ENCODE results near the gene AK9.

The AK9 gene

DNA sequence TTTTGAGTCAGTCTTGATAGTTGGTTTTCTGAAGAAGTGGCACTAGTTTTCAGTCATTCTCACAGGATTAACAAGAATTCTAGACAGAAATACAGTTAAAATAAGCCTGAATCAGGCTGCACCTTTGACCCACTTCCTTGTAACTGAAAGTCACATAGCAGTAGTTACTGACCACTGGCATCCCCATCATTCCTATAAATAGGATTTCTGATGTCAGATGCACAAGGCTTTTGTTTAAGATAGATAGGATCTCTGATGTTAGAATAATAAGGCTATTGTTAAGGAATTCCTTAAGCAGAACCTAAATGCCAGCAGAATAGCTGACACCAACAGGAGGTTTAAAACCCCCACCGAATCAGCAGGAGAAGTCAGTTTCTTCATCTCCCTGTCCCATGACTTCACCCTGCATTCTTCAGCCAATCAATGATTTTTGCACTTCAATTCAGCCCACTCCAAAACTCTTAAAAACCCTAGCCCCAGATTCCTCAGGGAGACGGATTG is 177.4 kb downstream of the AK9 start:
- DNase-seq (ENCODE audit: low spot score) = no peak

- no peak for DNase-seq (ENCODE audit: low spot score)
Measured at GRCh38 chr6:109512271-109512817, 178.7 kb downstream of the AK9 start.

GRCh38 chr6:109511832-109512231 is 179.2 kb downstream of the AK9 start:
- DNase-seq (ENCODE audit: low spot score) = no peak

DNA sequence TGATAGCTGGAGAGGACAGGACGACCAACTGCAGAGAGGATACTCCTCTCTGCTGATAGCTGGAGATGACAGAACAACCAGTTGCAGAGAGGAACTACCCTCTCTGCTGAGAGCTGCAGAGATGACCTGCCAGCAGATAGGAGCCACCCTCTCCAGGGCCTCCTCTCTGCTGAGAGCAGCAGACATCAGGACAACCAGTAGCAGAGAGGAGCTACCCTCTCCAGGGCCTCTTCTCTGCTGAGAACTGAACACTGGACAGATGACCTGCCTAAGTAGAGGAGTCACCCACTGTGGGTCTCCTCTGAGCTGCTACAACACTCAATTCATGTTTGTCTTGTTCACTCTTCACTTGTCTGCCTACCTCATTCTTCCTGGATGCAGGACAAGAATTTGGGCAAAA is 180.6 kb downstream of the AK9 start:
- no peak for DNase-seq (ENCODE audit: low spot score)

DNA sequence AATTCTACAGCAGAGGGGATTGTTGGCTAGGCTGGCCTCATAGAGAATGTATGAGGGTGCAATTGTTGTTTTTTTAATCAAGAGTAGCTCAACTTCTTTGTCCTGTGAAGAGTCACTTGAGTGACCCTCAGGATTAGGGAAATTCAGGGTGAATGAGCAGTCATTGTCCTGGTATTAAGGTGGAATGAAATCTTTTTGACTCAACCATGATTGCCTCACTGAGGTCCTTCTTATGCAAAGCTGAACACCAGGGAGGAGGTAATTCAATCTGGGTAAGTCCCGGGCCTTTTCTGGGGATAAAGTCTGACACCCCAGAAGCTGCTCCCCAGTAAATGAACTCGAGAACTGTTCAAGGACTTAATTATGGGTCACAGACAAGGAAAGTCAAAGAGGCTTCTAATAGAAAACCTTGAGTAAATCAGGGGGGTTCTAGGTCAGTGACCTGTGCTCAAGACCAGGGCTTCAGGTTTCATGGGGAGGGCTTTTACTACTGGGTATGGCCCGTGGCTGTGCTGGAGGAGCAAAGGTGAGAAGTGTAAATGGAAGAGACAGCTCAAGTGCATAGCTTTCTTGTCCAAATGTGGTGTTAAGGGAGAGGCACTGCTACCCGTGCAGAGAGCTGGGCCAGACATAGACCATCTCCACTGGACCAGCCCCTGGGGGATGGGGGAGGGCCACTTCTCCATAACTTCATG is 182.7 kb downstream of the AK9 start:
- no peak for DNase-seq (ENCODE audit: low spot score)

- DNase-seq (ENCODE audit: low spot score) = no peak
Measured at GRCh38 chr6:109507490-109508072, 183.4 kb downstream of the AK9 start.

DNA sequence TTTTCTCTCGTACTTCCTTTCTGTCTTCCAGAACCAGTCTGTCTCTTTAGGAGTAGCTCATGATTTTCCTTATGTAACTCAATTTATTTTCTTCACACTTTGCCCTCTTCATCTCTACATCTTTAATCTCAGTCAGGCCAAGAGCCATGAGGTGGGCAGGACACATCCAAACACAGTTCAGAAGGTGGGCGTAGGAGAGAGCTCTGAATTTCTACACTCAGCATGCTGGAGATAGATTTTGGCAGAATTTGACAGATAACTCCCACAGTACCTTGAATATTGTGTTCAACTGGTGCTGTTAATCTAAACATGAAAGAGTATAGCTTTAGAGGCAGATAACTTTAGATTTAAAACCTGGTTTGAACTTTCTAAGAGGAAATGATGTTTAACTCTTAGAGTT is 184.2 kb downstream of the AK9 start:
- DNase-seq (ENCODE audit: low spot score) = no peak

DNA sequence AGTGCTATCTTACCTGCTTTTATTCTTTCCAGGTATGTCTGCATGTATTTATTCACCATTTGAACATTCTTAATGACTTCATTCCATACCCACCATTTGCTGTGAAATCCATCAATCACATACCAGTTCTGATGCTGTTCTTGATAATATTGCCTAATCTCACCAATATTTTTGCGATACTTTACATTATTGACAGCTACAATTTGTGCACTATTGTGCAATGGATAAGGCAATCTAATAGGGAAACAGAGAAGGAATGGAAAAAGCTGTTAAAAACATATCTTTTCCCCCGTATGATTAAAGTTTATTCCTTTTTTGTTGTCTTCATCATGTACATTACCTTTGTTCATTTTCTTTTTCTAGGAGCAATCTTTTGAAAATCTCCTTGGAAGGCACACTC is 184.7 kb downstream of the AK9 start:
- no peak for DNase-seq (ENCODE audit: low spot score)

DNA sequence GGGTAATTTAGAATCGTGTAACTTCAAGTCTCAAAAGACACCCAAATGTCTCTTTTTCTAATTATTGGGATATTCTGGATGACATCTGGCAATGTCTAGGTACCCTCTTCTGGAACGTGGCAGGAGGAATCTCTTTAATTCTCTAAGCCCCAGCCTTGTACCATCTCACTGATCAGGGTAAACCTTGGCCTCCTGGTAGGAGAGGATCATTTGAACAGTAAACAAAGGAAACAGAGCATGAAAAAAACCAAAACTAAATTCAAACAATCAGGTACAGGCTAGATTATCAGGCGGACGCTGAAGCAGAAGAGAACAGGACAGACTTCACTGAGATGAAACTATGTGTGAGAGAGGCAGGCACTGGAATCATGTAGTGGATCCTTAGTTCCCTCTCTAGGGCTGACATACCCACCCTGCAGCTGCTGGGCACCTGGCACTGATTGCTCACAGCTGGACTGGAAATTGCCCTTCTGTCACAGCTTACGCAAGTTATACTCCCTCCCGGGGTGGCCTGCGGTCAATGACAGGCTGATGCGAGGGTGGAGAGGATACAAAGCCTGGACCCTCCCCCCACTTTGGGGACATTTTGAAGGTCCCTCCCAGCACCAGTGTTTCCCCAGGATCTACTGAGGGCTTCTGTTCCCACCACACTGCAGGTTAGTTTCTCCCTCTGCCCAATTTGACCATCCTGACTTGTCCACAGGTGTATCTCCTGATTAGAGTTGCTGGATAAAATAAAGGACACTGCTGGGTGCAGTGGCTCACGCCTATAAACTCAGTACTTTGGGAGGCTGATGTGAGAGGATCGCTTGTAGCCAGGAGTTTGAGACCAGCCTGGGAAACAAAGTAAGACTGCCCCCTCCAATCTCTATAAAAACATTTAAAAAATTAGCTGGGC is 187.4 kb downstream of the AK9 start:
- no peak for DNase-seq (ENCODE audit: low spot score)

DNA sequence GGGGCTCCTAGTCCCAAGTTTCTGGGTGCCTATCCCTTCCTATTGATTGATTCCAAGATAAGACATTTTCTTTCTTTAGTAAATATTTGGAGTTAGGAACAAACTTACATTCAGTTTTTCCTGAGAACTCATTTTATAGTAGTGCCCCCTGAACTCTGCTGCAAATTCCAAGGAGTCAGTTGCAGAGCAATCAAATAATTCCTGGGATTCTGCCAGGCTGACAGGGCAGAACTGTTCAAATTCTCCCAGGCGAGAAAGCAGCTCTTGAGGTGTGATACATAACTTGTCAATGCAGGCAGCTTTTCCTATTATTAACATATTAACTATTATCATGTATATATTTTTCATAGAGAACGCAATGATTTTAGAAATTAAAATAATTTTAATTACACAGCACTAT is 192.1 kb downstream of the AK9 start:
- no peak for DNase-seq (ENCODE audit: low spot score)

DNA sequence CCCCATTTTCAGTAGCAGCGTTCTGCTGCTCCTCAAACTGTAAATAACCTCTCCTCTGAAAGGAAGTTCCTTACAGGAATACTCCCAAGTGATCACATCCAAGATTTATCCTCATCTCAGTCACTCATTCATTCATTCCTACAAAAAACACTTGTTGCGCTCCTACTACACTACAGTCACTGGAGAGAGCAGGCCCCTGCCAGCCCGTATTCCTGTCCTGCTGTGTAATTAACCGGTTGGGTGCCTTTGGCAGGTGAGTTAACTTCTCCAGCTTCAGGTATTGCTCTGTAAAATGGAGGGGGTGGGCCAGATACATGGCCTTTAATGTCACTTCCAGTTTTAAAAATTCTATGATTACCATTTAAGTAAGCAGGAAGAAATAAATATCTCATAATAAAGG is 192.9 kb downstream of the AK9 start:
- DNase-seq (ENCODE audit: low spot score) = no peak

DNA sequence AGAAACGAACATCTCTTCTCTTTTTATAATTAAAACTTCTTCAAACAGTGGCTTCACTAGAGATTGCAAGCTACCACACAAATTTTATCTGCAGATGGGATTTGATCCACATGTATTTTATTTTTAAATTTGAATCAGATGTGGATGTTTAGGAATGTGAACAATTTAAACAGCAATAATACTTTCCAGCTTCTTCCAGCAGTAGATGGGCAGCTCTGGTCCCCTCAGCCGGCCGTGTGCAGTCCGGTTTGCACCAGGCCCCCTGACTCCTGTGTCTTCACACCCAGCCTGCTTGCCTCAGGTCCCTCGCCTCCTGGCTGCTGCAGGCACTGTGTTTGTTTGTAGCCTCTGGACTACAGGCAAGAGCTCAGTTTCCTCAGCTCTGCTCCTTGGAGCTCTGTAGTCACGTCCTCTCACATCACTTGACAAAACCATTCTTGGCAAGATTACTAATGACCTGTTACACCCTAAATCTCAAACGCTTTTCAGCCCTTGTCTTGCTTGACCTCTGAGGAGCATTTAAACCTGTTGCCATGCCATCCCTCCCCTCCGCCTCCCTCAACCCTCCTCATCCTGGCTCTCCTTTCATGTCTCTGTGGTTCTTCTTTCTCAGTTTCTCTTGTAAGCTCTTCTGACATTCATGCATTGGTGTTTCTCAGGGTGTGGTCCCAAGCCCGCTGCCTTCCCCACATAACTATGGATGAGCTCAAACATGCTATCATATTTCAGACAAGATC is 194.8 kb downstream of the AK9 start:
- no peak for DNase-seq (ENCODE audit: low spot score)

DNA sequence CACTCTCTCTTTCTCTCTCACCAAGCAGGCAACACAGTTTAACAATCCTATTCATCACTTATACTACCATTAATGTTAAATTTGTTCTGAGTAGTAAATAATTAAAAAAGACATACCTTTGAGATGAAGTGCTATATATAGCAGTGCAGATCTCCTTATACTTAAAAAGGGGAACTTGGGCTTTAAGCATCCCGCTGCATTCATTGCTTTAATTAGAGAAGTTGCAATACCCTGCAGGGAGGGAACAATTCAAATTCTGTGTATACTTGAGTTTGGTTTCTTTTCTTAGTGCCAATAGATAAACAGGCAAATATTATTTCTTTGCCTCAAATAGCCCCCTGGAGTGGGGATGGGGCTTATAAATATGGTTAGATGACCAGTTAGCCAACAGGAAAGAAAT is 197.1 kb downstream of the AK9 start:
- DNase-seq (ENCODE audit: low spot score) = no peak

DNA sequence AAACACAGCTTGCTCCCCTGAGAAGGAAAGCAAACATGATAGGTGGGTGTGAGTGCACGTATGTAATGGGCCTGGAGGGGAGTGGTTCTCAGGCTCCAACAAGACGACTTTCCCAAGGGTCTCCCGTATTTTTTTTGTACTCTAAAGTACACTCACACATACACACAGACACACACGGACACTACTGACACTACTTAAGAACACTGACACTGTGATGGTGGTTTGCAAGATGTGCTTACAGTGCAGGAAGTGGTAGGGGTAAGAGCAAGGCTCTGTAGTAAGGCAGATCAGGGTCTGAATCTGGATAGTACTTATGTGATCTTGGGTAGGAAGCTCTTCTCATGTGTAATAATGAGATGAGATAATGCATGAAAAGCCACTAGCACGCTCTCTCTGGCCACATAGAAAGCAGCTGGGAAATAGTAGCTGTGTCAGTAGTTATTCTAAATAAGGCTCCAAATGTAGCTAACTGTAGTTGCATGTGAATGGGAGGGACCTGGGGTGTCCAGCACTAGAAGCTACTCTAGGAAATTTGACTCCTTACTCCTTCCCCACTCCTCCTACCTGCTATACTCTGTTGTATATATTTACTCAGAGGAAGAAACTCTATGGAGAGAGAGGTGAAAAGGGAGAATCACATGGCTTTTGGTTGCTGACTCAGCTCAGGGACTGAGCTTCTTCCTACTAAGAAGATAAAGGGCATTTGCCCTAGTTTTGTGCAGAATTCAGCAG is 199.6 kb downstream of the AK9 start:
- no peak for DNase-seq (ENCODE audit: low spot score)

DNA sequence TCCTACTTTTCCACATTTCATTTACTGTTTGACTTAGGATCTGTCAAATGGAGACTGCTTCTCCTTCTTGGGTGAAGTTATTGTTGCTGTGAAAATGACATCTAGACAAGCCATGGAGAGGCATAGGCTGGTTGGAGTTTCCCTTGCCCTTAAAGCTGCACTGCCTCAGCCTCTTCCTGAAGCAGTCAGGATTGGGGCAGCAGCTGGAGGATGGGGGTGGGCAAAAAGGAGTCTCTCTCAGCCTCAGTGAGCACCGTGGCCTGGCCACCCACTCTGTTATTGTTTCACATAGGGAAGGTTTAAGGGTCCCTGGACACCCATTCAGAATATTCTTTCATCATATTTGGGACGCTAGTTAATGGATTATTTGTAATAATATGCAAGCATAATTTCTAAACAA is 200.3 kb downstream of the AK9 start:
- no peak for DNase-seq (ENCODE audit: low spot score)

DNA sequence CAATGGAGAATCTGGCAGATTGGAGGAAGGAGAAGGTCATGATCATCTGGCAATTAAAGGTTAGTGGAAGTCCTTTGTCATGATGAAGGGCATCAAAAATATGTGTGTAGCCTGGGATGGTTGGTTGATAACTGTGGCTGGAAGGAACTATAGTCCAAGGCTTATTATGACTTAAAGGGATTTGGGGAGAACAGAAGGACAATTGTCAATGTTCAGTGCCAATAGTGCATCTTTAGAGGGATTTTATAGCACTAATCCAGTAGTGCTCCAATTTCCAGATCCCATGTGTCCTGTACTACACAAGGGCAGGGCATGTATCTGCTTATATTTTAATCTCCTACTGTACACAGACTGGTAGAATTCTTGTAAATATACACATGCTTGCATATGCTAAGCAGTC is 203.0 kb downstream of the AK9 start:
- no peak for DNase-seq (ENCODE audit: low spot score)

DNA sequence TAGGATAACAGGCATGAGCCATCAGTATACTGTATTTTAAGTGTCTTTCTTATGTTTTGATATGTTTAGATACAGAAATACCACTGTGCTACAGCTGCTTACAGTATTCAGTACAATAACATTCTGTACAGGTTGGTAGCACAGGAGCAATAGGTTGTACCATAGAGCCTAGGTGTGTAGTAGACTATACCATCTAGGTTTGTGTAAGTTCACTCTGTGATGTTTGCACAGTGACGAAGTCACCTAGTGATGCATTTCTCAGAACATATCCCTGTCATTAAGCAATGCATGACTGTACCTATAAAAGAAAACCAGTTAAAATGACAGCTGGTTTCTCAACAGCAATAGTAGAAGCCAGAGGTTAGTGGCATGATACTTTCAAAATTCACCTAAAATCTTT is 204.9 kb downstream of the AK9 start:
- DNase-seq (ENCODE audit: low spot score) = no peak

DNA sequence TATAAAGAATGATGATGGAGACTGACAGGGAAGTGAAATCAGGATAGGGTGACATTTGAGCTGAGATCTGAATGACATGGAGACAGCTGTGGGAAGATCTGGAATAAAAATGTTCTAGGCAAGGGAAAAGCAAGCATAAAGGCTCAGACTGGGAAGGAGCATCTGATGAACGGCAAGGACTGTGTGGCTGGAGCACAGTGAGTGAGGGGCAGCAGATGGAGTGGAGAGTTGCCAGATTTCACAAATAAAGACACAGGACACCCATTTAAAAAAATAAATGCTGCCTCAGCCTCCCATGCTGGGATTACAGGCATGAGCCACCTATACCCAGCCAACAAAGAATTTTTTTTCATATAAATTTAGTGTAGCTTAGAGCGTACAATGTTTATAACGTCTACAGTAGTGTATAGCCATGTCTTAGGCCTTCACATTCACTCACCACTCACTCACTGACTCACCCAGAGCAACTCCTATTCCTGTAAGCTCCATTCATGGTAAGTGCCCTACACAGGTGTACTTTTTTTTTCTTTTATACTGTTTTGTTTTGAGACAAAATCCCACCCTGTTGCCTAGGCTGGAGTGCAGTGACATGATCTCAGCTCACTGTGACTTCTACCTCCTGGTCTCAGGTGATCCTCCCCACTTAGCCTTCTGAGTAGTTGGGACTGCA is 205.6 kb downstream of the AK9 start:
- DNase-seq (ENCODE audit: low spot score) = no peak

DNA sequence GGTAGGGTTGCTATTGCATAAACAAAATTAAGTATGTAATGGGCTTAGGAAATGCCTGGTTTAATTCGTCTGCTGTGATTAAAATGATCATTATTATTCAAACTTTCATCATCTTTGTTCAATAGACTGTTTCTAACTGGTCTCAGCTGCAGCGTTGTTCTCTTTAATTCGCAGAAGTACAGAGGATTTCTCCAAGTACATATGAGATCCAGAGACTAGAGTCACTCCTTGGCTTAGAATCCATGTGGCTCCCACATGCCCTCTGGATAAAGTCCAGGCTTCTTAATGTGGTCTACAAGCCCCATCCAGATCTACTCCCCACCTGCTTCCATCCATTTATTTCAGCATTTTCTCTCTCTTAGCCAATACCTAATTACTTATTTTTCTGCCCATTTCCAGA is 206.9 kb downstream of the AK9 start:
- DNase-seq (ENCODE audit: low spot score) = no peak

DNA sequence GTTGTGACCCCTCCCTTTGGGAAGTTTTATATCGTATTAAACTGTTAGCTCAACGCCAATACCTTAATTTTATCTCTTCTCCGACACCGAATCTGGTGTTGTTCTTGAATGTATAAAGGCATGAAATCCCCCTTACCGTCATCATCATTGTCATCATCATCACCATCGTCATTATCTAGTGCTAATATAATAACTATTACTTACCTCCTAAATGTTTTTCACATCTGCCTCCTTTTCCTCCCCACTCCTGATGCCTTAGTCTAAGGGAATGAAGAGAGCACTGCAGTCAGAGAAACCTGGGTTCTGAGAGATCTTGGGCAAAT is 207.3 kb downstream of the AK9 start:
- DNase-seq (ENCODE audit: low spot score) = no peak

Measured in SK-N-DZ (cell line).